Stimulated activated CD8-positive, alpha-beta memory T cell treated with anti-CD3 and anti-CD28 coated beads, Interleukin-15, amount 100 ng/mL, for 4 hours (primary cell): ENCODE data around the gene MGAT1.
A peak's percentile ranks its signal among the peaks of the same experiment; 100 is the strongest.

Experiments used
- DNase-seq, 2 donors: peaks; one replicate each; pipeline ENCODE4 v3.0.0-alpha.2; 2020; ENCODE audit warnings: low read depth in 2 of 2

The MGAT1 gene

GRCh38 chr5:180824630-180825476, 22.2 kb upstream of the MGAT1 start:
- no peak for DNase-seq

GRCh38 chr5:180823940-180824629, 21.5 kb upstream of the MGAT1 start:
- no peak for DNase-seq

- DNase-seq: no peak
Observed at GRCh38 chr5:180823346-180823745, 20.7 kb upstream of the MGAT1 start.

- DNase-seq: no peak
Observed at GRCh38 chr5:180821538-180821937, 18.9 kb upstream of the MGAT1 start.

DNA sequence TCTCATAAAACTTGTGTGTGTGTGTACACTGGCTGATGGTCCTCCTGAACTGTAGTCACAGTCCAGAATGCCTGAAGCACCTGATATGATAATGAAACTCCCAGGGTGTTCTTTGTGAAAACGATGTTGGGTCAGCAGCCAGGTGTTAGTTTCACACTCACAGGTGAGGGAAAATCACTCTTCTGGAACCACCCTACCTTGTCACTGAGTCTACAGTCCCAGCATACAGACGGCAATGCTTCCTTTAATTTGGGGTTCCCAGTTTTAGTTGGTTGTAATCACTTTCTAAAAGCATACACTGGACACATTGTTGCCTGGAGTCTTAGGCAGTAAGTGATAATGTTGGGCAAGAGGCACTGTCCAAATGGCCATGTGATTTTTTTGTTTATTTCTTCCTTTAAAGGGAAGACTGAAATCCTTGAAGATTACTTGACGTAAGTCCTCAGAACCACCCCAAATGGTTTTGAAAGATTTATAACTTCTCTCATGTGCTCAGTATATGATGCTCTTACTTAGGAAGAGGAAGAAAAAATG, 18.2 kb upstream of the MGAT1 start:
- no peak for DNase-seq

GRCh38 chr5:180818677-180819341, 16.2 kb upstream of the MGAT1 start:
- DNase-seq: no peak

- DNase-seq: no peak
Observed at GRCh38 chr5:180817893-180818674, 15.5 kb upstream of the MGAT1 start.

- no peak for DNase-seq
Observed at GRCh38 chr5:180816608-180817534, 14.3 kb upstream of the MGAT1 start.

DNA sequence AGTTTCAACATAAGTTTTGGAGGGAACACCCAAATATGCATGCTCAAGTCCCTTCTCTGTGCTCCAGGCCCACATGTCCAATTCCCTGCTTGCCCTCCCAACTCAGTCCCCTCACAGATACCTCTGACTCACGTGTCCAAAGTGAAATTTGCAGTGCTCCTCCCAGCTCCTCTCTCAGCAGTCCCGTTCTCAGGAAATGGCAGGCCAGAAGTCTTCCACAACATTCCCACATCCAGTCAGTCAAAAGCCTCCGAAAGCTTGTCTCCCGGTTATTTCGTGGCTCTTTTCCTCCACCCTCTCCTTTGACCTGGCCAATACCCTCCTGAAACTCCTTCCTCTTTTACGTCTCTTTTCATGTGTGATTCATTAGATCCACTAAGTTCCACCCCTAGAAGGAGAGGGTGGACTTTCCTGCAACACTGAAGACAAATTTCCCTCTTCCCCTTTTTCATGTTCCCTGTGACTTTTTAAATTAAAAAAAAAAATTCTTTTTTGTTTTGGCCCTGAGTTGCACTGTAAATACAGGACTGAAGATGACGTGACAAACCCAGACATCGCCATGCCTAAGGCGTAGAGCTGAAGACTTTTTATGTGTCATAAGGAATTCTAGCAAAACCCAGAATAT, 12.8 kb upstream of the MGAT1 start:
- DNase-seq: no peak

- no peak for DNase-seq
Observed at GRCh38 chr5:180813420-180813819, 10.8 kb upstream of the MGAT1 start.

DNA sequence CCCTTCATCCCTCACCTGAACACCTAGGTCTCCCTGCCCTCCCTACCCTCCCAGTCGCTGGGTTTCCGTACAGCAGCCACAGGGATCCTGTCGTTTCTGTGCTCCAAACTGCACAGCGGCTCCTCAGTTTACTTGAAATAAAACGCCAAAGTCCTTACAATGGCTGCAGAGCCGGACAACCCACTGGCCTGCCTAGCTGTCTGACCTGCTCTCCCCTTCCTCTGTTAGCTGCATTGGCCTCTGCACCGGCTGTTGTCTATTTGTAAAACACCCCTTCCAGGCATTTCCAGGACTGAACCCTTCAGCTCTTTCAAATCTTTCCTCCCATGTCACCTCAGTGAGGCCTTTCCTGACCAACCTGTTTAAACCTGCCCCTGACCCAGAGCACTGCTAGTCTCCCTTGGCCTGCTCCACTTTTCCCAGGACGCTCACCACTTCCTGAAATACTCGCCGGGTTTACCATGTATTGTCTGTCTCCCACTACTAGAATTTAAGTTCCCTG, 9.1 kb upstream of the MGAT1 start:
- DNase-seq: no peak

GRCh38 chr5:180810959-180811622, 8.5 kb upstream of the MGAT1 start:
- no peak for DNase-seq

- DNase-seq: peak; percentile 88 to 92
Observed at GRCh38 chr5:180810210-180810958, 7.8 kb upstream of the MGAT1 start.

DNA sequence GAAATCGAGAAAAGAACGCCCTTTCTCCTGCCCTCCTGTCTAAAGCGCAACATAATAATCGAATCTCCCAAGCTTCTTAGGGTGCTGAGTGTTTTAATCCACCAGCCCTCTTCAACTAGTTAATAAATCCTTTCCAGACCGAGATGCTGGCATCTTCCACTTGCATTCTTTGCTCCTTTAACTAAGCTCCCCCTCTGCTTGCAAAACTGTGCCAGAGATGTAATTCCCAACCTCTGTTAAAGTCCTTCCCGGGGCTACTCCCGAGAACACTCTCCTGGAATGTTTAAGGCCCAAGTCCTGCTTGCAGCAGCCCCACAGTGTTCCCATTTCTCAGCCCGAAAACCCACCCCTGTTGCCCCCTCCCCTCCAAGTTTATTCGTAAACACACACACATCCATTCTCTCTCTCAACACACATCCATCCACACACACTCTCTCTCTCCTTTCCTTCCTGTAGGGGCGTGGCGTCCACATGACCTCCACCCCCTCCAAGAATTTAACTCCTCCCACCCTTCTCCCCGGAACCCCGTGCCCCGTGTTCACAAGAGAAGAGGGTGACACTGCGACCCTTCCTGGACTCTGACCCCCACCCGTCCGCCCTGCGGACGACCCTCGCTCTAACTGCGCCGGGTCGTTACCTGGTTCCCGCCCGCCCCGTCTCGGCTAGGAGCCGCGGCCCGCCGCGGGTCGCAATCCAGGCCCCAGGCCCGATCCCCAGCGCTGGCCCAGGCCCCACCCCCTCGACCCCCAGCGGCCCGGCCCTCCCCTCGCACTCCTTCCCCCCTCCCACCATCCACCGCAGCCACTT, 7.0 kb upstream of the MGAT1 start:
- peak; percentile 79 to 84 for DNase-seq

DNA sequence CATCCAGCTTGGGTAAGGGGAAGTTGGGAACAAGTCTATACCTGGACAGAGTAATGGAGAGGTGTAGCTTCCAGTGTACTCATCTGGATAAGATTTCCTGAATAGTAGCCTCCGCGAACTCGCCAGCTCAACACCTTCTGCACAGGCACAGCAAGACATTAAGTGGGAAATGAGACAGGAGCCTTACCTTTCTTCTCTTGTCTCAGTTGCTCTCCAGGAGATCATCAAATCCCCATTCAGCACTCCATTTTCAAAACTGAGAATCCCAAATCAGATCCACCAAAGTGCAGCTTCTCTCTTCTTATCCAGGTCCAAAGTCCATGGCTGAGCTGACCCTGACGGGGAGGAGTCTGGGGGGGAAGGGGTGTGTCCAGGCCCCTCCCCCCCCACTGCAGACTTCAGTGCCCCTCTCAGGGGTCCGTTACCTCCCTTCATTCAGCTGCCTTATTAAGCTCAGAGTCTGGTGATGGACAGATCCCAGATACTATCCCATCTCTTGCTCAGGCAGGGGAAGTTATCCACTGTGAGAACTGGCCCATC, 5.9 kb upstream of the MGAT1 start:
- DNase-seq: no peak

DNA sequence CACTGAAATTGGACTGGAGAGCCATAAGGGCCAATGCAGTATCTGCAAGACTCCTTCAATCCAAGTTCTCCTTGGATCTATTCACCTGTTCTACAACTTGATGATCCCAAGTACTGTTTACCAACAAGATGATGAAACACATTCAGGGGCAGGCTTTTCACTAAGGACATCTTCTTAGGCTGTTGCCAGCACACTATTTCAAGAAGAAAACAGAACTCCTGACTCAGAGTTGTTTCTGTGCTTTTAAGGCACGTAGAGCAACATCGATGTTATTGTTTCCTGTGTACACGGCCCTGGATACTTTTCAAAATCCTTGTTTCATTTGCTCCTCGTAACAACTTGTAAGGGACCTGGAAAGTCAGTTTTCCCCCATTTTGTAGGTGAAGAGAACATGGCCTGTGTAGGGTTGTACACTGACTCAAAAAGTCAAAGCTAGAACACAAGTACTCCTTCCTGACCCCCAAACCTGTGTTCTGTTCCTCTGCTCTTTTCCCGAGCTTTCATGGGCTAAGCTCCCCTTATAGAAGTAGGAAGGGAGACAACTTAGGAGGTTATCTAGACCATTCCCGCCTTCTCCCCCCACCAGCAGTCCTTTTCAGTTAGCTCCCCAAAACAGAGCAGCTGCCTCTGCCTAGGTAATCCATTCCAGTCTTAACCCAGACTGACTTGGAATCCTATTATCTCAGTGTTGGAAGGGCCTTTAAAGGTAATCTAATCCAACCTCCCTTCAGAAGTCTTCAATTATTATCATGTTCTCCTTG, 5.2 kb upstream of the MGAT1 start:
- no peak for DNase-seq

DNA sequence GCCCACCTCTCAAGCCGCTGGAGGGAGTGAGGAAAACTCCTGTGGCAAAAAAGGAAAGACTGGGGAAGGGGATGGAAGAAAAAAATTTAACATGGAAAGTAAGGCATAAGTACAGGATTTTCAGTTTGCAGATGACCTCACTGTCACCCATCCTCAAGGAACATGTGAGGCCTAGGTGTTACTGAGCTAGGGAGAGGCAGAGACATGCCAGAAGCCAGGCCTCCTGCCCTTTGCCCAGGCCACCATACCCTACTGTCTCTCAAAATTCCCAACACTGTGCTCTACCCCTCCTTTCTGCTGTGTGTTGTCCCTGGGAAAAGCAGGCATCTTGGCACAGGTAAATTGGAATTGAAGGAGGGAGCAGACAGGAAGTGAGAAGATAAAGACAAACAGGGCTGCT, 4.4 kb upstream of the MGAT1 start:
- DNase-seq: no peak
